Astrocyte of the hippocampus (primary cell): ENCODE measurements around the gene KCNA10.
A peak's percentile ranks its signal among the peaks of the same experiment; 100 is the strongest.

Experiments used
- DNase-seq: peaks from one replicate; pipeline ENCODE4 v3.0.0; 2011; ENCODE audit warnings: low read depth, low spot score

KCNA10 gene

DNA sequence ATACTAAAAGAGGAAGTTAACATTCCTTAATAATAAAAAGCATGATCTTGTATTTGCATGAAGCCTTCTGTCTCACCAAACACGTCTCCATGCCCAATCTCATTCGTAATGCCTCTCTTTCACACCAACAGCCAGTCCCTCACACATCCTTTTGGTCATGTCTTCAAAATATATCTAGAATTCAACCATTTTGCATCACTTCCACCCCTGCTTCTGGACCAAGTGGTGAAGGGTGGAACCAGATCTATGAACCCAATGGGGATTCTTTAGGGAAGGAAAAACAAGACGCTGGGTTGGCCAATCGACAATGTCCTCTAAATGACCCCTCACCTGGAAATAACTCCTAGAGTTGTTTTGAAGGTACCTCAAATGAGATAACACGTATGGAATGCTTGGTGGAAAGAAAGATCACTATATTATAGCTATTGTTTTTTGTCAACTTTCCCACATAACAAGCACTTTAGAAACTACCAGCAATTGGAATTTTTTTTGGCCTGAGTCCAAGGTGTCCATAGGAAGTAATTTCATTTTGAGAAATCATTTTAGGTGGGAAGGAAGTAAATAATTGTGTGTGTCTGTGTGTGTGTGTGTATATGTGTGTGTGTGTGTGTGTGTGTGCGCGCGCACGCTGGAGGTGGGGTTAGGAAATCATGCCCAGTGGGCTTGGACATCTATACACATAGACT is at the start of gene KCNA10:
TSS of gene KCNA10 (minus strand) at position 51 of the 686 bp plus-strand sequence. CDS start 388 bp downstream, outside the sequence.
- DNase-seq: no peak

DNA sequence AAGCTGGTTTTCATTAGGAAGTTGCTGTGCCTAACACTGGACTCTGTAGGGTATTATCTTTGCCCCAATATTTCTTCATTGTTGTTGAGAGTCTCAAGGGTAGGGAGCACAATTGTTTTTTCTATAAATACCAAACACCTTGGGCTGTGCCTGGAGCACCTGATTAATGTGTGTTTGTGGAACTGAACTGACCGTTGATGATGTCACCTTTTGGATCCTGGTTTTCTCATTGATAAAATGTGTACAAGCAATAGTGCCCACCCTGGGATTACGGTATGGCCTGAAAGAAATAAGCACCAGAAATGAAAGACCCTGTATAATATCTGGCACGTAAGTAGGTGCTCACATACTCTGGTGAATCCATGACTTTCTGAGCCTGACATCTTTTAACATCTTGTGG is 47.9 kb upstream of the KCNA10 start:
- no peak for DNase-seq

DNA sequence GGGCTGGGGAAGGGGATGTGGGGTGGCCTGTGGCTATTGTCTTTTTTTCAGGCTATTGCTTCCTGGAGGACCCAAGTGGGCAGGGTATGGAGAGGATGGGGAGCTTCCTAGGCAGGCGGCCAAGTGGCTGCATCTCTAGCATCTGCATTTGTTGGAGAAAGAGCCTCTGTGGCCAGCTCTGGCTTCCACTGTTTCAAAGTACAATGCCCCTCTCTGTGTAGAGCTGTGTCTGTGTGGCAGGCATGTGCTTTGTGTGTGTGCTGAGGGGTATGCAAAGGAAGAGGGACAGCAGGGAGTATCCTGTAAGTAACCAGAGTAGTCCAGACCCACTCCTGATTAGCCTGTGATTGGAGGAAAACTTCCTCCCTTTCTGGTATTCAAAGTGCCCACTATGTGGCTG is 46.6 kb upstream of the KCNA10 start:
- no peak for DNase-seq

- no peak for DNase-seq
These were observed 44.1 kb upstream of the KCNA10 start for GRCh38 chr1:110563089-110563488.

- no peak for DNase-seq
These were observed 42.6 kb upstream of the KCNA10 start for GRCh38 chr1:110561596-110561995.

GRCh38 chr1:110559157-110559556 is 40.2 kb upstream of the KCNA10 start:
- DNase-seq: no peak

DNA sequence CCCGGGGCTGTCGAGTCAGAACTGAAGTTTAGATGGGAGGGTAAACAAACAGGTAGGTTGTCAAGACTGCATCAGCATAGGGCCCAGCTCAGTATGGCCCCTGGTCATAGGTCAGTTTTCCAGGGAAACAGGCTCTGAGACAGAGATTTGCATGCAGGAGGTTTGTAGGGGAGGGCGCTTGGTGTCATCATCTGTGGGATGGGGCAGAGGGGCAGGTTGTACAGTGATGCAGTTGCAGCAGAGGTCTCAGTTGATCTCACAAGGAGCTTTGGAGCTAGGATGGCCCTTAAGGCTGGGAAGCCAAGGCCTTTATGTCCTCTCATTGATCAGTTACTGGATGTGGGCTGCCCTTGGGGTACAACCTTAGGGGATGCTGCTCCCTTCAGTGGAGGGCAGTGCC is 38.5 kb upstream of the KCNA10 start:
- no peak for DNase-seq

GRCh38 chr1:110556471-110556807 is 37.5 kb upstream of the KCNA10 start:
- DNase-seq: peak; percentile 3

DNA sequence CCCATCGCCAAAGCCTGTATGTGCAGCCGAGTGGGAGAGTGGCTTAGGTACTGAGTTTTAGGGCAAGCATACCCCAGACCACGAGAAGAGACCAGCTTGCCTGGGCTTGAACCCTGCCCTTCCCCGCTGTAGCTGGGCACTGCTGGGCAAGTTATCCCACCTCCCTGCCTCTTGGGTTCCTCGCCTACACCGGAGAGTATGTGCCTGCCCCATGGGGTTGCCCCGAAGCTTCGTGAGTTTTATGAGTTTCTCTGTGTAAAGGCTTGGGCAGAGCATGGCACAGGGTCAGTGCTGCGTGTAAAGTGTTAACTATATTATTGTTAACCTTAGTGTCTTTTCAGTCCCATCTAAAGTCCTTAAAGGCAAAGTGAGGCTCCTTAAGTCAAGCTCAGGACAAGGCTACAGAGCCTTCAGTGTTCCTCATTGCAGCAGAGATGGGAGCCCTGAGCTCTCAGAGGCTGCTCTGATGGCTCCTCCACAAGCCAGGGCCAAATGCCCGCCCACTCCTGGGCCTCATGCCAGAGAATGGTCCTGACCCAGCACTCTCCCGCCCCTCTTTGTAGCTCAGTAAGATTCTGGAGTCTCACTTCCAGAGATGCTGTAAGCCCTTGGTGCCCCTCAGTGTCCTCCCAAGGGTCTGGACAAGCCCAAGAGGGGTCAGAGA is 37.0 kb upstream of the KCNA10 start:
- peak; percentile 42 for DNase-seq

DNA sequence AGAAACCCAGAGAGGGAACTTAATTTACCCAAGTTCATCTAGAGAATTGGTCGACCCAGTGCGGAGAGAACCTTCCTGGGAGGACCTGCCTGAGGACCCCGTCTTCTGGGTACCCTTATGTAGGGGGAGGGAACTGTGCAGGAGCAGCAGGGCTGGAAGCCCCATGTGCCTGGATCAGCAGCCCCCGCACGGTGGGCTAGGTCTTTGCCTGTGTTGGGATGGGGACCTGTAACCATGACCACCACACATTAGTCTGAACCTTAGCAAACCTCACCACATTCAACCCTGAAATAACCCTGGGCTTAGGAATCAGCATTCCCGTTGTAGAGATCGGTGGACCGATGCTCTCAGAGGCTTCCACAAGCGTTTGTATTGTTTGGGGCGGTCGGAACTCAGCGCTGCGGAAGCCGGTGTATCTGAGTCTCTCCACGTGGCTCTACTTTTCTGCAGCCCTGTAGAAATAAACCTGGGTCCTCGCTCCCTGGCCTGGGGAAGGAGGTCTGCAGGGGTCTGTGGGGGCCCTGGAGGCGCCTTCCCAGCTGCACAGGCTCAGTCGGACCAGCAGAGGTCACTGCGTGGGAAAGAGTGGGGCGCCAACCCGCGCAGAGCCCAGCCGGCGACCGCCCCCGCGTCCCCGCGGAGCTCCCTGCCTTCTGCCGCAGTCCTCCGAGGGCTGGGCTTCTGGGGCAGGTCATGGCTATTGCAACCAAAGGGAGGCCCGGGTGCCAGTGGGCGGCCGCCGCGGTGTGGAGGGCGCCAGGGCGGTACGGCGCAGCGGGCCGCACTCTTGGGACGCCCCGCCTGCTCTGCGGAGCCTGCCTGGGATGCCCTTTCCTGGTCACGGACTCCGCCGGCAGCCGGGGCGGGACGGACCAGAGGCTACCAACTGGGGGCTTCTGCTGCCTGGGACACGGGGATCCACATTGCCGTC is 36.2 kb upstream of the KCNA10 start:
- peak; percentile 63 for DNase-seq

DNA sequence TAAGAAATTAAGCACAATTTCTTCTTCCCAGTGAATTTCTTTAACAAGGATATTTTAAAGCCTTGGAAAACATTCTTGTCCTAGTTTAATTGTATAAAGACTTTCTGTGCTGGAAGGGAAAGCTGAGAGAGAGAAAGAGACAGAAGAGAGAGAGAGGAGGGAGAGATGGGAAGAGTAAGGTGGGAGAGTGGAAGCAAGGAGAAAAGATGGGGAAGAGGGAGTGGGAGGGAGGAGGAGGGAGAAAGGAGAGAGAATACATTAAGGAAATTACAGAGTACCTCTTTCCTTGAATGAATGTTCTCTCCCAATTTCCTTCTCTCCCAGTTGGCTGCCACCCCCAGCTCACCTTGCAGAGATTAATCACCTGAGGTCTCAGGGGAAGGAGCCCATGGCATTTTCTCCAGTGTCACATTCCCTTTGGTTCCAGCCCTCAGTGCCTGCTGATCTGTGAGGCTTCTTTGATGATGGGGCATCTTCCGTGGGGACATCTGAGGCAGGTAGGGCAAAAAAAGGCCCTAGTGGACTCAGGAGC is 32.4 kb upstream of the KCNA10 start:
- DNase-seq: no peak

- no peak for DNase-seq
These were observed 30.9 kb upstream of the KCNA10 start for GRCh38 chr1:110549831-110550230.

GRCh38 chr1:110548381-110548780 is 29.4 kb upstream of the KCNA10 start:
- DNase-seq: peak; percentile 16

DNA sequence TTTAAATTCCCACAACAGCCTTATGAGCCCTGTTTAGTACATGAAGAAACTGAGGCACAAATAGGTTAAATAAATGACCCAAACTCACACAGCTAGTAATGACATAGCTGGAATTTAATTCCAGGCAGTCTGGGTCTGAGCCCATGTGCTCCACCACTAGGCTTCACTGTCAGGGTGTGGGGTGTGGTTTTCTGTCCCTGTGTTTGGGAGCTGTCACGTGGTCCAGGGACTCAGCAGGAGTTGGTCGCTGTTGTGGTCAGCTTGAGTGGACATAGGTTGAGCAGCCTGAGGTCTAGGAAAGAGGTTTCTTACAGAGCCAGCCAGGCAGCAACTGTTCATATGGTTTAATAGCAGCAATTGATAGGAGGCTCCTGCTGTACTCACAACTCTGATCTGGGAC is 28.0 kb upstream of the KCNA10 start:
- DNase-seq: no peak

- DNase-seq: no peak
These were observed 26.5 kb upstream of the KCNA10 start for GRCh38 chr1:110545492-110545891.

DNA sequence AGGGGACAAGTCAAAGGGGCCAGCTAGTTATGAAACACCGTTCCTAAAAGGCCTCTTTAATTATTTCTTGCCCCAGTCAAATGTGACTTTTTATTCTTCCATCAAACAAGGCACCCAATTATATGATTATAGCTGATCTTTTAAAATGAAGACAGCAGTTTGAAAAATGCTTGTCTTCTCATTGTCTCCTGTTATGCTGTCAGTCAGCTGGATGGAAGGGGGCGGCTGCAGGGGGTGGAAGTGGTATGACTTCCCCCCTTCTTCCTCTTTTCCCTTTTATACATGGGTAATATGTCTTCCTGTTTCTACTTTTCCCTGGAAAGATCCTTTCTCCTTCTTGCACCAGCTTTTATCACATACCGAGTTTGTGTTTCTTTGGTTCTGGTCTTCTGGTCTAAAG is 25.8 kb upstream of the KCNA10 start:
- no peak for DNase-seq

DNA sequence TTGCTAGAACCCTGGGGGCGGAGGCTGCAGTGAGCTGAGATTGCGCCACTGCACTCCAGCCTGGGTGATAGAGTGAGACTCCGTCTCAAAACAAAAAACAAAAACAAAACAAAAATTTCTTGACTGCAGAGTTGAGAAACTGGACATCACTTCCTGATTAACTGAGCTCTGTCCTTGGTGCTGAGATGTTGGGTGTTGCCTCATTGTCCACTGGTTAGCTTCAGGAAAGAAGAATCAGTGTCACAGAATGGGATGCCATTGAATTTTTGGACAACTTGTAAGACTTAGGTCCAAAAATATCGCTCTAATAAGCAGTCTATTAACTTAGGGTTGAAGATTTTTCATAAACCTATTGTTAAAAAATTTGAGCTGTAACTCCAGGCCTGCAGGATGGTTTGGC is 23.8 kb upstream of the KCNA10 start:
- peak; percentile 68 for DNase-seq

DNA sequence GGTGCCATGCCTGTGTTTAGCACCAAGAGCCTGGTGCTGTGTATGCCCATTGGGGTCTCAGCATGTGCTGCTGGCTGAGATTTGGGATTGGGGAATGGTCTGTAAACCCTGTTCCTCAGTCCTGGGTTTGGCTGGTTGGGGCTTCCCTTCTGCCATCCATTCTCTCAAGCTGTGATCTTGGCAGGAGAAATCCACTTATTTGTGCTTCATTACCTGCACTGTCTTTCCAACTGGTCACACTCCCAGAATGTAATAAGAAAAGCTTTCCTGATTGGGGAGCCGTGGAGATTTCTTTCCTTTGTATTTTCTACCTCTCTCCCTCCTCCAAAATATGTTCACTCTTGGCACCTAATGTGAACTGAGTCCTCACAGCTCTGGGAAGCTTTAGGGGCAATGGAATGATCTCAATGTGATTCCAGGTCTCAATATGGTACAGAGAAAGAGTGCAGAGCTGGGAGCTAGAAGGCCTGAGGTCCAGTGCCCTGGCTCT is 23.0 kb upstream of the KCNA10 start:
- DNase-seq: no peak

GRCh38 chr1:110540891-110541685 is 22.1 kb upstream of the KCNA10 start:
- DNase-seq: no peak

DNA sequence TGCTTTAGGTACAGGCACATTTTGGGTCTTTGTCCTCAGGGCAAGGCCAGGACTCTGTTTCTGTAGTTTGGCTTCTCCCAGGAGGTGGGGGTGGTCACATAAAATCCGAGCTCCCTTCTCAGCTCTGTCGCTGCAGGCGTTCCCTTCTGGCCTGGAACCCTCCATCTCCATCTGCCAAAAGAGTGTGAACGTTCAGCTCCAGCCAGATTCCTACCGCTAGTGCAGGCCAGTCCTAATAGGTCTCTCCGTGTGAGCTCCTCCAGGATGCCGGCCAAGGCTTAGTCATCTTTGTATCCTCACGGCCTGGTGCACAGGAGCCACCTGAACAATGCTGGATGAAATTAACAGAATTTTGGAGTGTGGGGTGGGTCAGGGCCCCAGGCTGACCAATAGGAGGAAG is 19.9 kb upstream of the KCNA10 start:
- DNase-seq: peak; percentile 53

GRCh38 chr1:110538075-110538474 is 19.1 kb upstream of the KCNA10 start:
- no peak for DNase-seq
